HCT116 (cell line): ENCODE measurements around the gene OTOG. TPM values are rescaled to one million over a fixed set of nuclear protein-coding genes. Genes with fewer than 3 reads are reported as not detected.

Experiments
- ATAC-seq: fragments of 200-7000 bp; cut with Tn5 transposase; 2 replicates; pipeline ENCODE4 v1.9.1; 2020; ENCODE audit warnings: mild to moderate bottlenecking, moderate library complexity
- BruUV-seq: library from RNA; stranded (reverse); fragments of 400-500 nt; replicated peaks from 2 replicates; lab custom pipeline; 2021; lab: Mats Ljungman, UMichigan
- CTCF ChIA-PET: fragments of 300-600 bp; sonication (Branson Sonifier 250); formaldehyde crosslinking; loops from one replicate; lab custom pipeline; 2021; ENCODE audit warnings: antibody characterized with exemption; lab: Charles Lee
- POLR2A ChIA-PET: fragments of 300-600, 350-600 bp; sonication (Branson Sonifier 250); formaldehyde crosslinking; loops from one replicate; lab custom pipeline; 2021; ENCODE audit warnings: antibody characterized with exemption; lab: Charles Lee
- RAD21 ChIA-PET, 2 experiments: fragments of 300-600 bp; sonication (Branson Sonifier 250); formaldehyde crosslinking; loops; one replicate each; lab custom pipeline; 2023; ENCODE audit warnings: low total read pairs in 2 of 2; ENCODE audit not compliant: uncharacterized antibody in 2 of 2, unreplicated experiment in 2 of 2, low non-redundant PET in 1 of 2; lab: Charles Lee
- DNase-seq: peaks from one replicate; pipeline ENCODE4 v3.0.0-alpha.2; 2010; ENCODE audit warnings: low read depth, low spot score
- H2AFZ ChIP-seq: fragments of 200-600 bp; shearing (Covaris generic), sonication (generic); 2 replicates; pipeline ENCODE4 v1.6.1; 2017; ENCODE audit warnings: low read depth, mixed run types, mixed read lengths, antibody characterized with exemption, low read length; ENCODE audit not compliant: poor library complexity, severe bottlenecking
- H3K27ac ChIP-seq: 2 replicates; pipeline ENCODE4 v1.5.1; 2012; ENCODE audit warnings: low read depth, low read length
- H3K27me3 ChIP-seq: fragments of 200-600 bp; sonication (generic); 2 replicates; pipeline ENCODE4 v1.6.1; 2016; ENCODE audit warnings: mixed run types, low read length, mixed read lengths; ENCODE audit not compliant: insufficient read depth
- H3K36me3 ChIP-seq, 2 experiments: fragments of 200-500 bp in 1 of 2; fragments of 200-600 bp in 1 of 2; sonication (Bioruptor generic) in 1 of 2; sonication (generic) in 1 of 2; 2 replicates each; pipeline versions ENCODE4 v1.5.1 to v1.6.1; 2014 to 2016; ENCODE audit warnings: low read length in 2 of 2, inconsistent platforms in 1 of 2, mixed read lengths in 1 of 2, mixed run types in 1 of 2; ENCODE audit not compliant: insufficient read depth in 2 of 2, control insufficient read depth in 1 of 2
- H3K4me1 ChIP-seq, 2 experiments: fragments of 200-600 bp in 1 of 2; sonication (generic) in 1 of 2; 2 replicates each; pipeline versions ENCODE4 v1.5.1 to v1.6.1; 2012 to 2017; ENCODE audit warnings: low read length in 2 of 2, inconsistent platforms in 1 of 2, mild to moderate bottlenecking in 1 of 2, mixed read lengths in 1 of 2, mixed run types in 1 of 2, moderate library complexity in 1 of 2; ENCODE audit not compliant: insufficient read depth in 2 of 2, control insufficient read depth in 1 of 2
- H3K4me2 ChIP-seq: fragments of 200-600 bp; sonication (generic); 2 replicates; pipeline ENCODE4 v1.6.1; 2017; ENCODE audit warnings: mixed run types, low read length, mixed read lengths
- H3K4me3 ChIP-seq, 2 experiments: fragments of 200-600 bp in 1 of 2; sonication (generic) in 1 of 2; replicated peaks in 1 of 2; 2 replicates each; pipeline ENCODE4 v1.5.1; 2011 to 2016; ENCODE audit warnings: low read length in 2 of 2, control low read depth in 1 of 2, low read depth in 1 of 2, mild to moderate bottlenecking in 1 of 2, mixed read lengths in 1 of 2, mixed run types in 1 of 2
- H3K79me2 ChIP-seq: fragments of 200-600 bp; sonication (generic); 2 replicates; pipeline ENCODE4 v1.6.1; 2017; ENCODE audit warnings: mild to moderate bottlenecking, mixed run types, low read length, moderate library complexity, mixed read lengths; ENCODE audit not compliant: insufficient read depth
- H3K9ac ChIP-seq: fragments of 200-600 bp; sonication (generic); 2 replicates; pipeline ENCODE4 v1.6.1; 2016; ENCODE audit warnings: low read length, mixed read lengths
- H3K9me2 ChIP-seq: fragments of 200-600 bp; sonication (generic), shearing (Covaris generic); 2 replicates; pipeline ENCODE4 v1.6.1; 2017; ENCODE audit warnings: mixed run types, mild to moderate bottlenecking, moderate library complexity; ENCODE audit not compliant: insufficient read depth
- H3K9me3 ChIP-seq, 2 experiments: fragments of 200-500 bp in 1 of 2; fragments of 200-600 bp in 1 of 2; sonication (Bioruptor generic) in 1 of 2; sonication (generic) in 1 of 2; 2 replicates each; pipeline ENCODE4 v1.6.1; 2014 to 2017; ENCODE audit warnings: low read length in 2 of 2, mixed read lengths in 2 of 2, inconsistent platforms in 1 of 2, low read depth in 1 of 2, mild to moderate bottlenecking in 1 of 2, mixed run types in 1 of 2, moderate library complexity in 1 of 2; ENCODE audit not compliant: control insufficient read depth in 1 of 2, insufficient read depth in 1 of 2
- H4K20me1 ChIP-seq: fragments of 200-600 bp; sonication (generic), shearing (Covaris generic); 2 replicates; pipeline ENCODE4 v1.6.1; 2017; ENCODE audit warnings: mixed run types, mild to moderate bottlenecking, moderate library complexity; ENCODE audit not compliant: insufficient read depth
- CBX3 ChIP-seq: IDR thresholded peaks from 2 replicates; pipeline ENCODE4 v1.6.1; 2012; ENCODE audit warnings: low read depth
- EGR1 ChIP-seq: IDR thresholded peaks from 2 replicates; pipeline ENCODE4 v1.6.1; 2012; ENCODE audit warnings: low read depth
- EZH2phosphoT487 ChIP-seq: fragments of 200-600 bp; IDR thresholded peaks from 2 replicates; pipeline ENCODE4 v1.6.1; 2018; ENCODE audit warnings: antibody characterized with exemption, borderline replicate concordance
- FOSL1 ChIP-seq: IDR thresholded peaks from 2 replicates; pipeline ENCODE4 v1.6.1; 2012; ENCODE audit warnings: low read depth
- JUND ChIP-seq: IDR thresholded peaks from 2 replicates; pipeline ENCODE4 v1.6.1; 2012
- POLR2AphosphoS5 ChIP-seq: IDR thresholded peaks from 2 replicates; pipeline ENCODE4 v1.6.1; 2011; ENCODE audit warnings: mild to moderate bottlenecking, low read depth, low read length, moderate library complexity
- RAD21 ChIP-seq: IDR thresholded peaks from 2 replicates; pipeline ENCODE4 v1.6.1; 2012; ENCODE audit warnings: low read depth, mild to moderate bottlenecking
- SIN3A ChIP-seq: IDR thresholded peaks from 2 replicates; pipeline ENCODE4 v1.6.1; 2012; ENCODE audit warnings: low read depth
- SP1 ChIP-seq: IDR thresholded peaks from 2 replicates; pipeline ENCODE4 v1.6.1; 2012; ENCODE audit warnings: low read depth
- SRF ChIP-seq: IDR thresholded peaks from 2 replicates; pipeline ENCODE4 v1.6.1; 2012; ENCODE audit warnings: low read depth
- TCF7L2 ChIP-seq: IDR thresholded peaks from 2 replicates; pipeline ENCODE4 v1.7.0; 2011; ENCODE audit warnings: borderline replicate concordance, inconsistent platforms; ENCODE audit not compliant: insufficient read depth, insufficient read length; ENCODE audit errors: extremely low read depth
- ZFX ChIP-seq: fragments of 450-650 bp; IDR thresholded peaks from 2 replicates; pipeline ENCODE4 v1.6.1; 2017
- ZNF274 ChIP-seq: fragments of 200-500 bp; sonication (Bioruptor generic); IDR thresholded peaks from 2 replicates; pipeline ENCODE4 v1.6.1; 2014; ENCODE audit warnings: mild to moderate bottlenecking, low read depth, low read length, inconsistent platforms
- intact Hi-C: fragments of 100-400 bp; cut with micrococcal nuclease; formaldehyde crosslinking; loops from 2 replicates; pipeline ENCODE4 v1.10.0; 2022
- total RNA-seq: library from RNA; stranded (reverse); gene quantifications from one replicate; pipeline ENCODE4 v1.2.1, GENCODE V29; 2021; ENCODE audit not compliant: unreplicated experiment
- TF ChIP-seq, protein P1 (sequence below), 3 experiments: fragments of 200-600 bp in 1 of 3; sonication (generic) in 1 of 3; IDR thresholded peaks in 2 of 3; conservative IDR thresholded peaks in 1 of 3; 2 replicates each; pipeline ENCODE4 v1.5.1; 2012 to 2017; ENCODE audit warnings: low read depth in 2 of 3, low read length in 2 of 3, antibody characterized with exemption in 1 of 3, borderline replicate concordance in 1 of 3, control low read depth in 1 of 3, mild to moderate bottlenecking in 1 of 3, mixed read lengths in 1 of 3, mixed run types in 1 of 3, moderate library complexity in 1 of 3; ENCODE audit not compliant: insufficient read depth in 1 of 3
- TF ChIP-seq, protein P2 (sequence below): IDR thresholded peaks from 2 replicates; pipeline ENCODE4 v1.6.1; 2012
- TF ChIP-seq, protein P3 (sequence below): IDR thresholded peaks from 2 replicates; pipeline ENCODE4 v1.6.1; 2012; ENCODE audit warnings: low read depth

OTOG gene
- total RNA-seq, 1 experiment from 2014 or later: 0.07 TPM

- Histone ChIP-seq H3K4me3 (no peak overlapping the region), H3K4me2 (no peak overlapping the region), H3K79me2 (no peaks in the 10 kb centered on the region), H3K36me3 (no peaks in the 10 kb centered on the region), H3K9ac (no peak overlapping the region), H2AFZ (no peak overlapping the region), H3K9me2 (no peaks in the 10 kb centered on the region), H4K20me1 (no peaks in the 10 kb centered on the region), H3K27ac (no peak overlapping the region), H3K4me1 (peaks cover 0 to 6% of the 10 kb centered on the region in 2 experiments; a peak in 1 of 4 replicates), H3K27me3 (no peaks in the 10 kb centered on the region), H3K9me3 (peaks cover 3 to 5% of the 10 kb centered on the region in 2 experiments; a peak in 1 of 4 replicates)
- POLR2A ChIA-PET: no interaction called here
- BruUV-seq: no TSS peak
- no peak for DNase-seq
- CTCF ChIA-PET: no interaction called here
- no peak for TF ChIP-seq ZFX
- TF ChIP-seq ZNF274: no peak
- TF ChIP-seq, protein P1, sequence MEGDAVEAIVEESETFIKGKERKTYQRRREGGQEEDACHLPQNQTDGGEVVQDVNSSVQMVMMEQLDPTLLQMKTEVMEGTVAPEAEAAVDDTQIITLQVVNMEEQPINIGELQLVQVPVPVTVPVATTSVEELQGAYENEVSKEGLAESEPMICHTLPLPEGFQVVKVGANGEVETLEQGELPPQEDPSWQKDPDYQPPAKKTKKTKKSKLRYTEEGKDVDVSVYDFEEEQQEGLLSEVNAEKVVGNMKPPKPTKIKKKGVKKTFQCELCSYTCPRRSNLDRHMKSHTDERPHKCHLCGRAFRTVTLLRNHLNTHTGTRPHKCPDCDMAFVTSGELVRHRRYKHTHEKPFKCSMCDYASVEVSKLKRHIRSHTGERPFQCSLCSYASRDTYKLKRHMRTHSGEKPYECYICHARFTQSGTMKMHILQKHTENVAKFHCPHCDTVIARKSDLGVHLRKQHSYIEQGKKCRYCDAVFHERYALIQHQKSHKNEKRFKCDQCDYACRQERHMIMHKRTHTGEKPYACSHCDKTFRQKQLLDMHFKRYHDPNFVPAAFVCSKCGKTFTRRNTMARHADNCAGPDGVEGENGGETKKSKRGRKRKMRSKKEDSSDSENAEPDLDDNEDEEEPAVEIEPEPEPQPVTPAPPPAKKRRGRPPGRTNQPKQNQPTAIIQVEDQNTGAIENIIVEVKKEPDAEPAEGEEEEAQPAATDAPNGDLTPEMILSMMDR (IDR thresholded peaks at IDR 0.05 in 2 of 3, conservative IDR thresholded peaks at IDR 0.05 in 1 of 3; ENCODE audit: borderline replicate concordance in 1 of 3, insufficient read depth in 1 of 3, low read depth in 2 of 3, low read length in 2 of 3): no peak
- no peak for TF ChIP-seq SP1
- no peak for TF ChIP-seq CBX3
- TF ChIP-seq RAD21: no peak
- TF ChIP-seq POLR2AphosphoS5: no peak
- no peak for TF ChIP-seq EGR1
- no peak for TF ChIP-seq SIN3A
- TF ChIP-seq, protein P2, sequence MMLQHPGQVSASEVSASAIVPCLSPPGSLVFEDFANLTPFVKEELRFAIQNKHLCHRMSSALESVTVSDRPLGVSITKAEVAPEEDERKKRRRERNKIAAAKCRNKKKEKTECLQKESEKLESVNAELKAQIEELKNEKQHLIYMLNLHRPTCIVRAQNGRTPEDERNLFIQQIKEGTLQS: no peak
- TF ChIP-seq FOSL1: no peak
- TF ChIP-seq JUND: no peak
- no peak for TF ChIP-seq EZH2phosphoT487
- TF ChIP-seq, protein P3, sequence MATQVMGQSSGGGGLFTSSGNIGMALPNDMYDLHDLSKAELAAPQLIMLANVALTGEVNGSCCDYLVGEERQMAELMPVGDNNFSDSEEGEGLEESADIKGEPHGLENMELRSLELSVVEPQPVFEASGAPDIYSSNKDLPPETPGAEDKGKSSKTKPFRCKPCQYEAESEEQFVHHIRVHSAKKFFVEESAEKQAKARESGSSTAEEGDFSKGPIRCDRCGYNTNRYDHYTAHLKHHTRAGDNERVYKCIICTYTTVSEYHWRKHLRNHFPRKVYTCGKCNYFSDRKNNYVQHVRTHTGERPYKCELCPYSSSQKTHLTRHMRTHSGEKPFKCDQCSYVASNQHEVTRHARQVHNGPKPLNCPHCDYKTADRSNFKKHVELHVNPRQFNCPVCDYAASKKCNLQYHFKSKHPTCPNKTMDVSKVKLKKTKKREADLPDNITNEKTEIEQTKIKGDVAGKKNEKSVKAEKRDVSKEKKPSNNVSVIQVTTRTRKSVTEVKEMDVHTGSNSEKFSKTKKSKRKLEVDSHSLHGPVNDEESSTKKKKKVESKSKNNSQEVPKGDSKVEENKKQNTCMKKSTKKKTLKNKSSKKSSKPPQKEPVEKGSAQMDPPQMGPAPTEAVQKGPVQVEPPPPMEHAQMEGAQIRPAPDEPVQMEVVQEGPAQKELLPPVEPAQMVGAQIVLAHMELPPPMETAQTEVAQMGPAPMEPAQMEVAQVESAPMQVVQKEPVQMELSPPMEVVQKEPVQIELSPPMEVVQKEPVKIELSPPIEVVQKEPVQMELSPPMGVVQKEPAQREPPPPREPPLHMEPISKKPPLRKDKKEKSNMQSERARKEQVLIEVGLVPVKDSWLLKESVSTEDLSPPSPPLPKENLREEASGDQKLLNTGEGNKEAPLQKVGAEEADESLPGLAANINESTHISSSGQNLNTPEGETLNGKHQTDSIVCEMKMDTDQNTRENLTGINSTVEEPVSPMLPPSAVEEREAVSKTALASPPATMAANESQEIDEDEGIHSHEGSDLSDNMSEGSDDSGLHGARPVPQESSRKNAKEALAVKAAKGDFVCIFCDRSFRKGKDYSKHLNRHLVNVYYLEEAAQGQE: no peak
- no peak for TF ChIP-seq TCF7L2
- TF ChIP-seq SRF: no peak
- RAD21 ChIA-PET: no interaction called here
- intact Hi-C loops: no loop called here
- ATAC-seq: no peak
These were observed 125.4 kb downstream of the OTOG start for GRCh38 chr11:17672469-17672868.
